ENCODE measurements around the gene TEKTIP1.

GRCh38 chr19:3589439-3589838 lies 50.5 kb downstream of the TEKTIP1 start:
- TF ChIP-seq CTCF (IDR thresholded peaks at IDR 0.05; ENCODE audit: borderline replicate concordance, extremely low read depth, low read length, poor library complexity, severe bottlenecking) (no peak), EZH2 (IDR thresholded peaks at IDR 0.05; ENCODE audit: borderline replicate concordance, low read depth, low read length, severe bottlenecking) (no peak)
